Neural progenitor cell (in vitro differentiated cells): ENCODE data around the gene PCNX3. TPM values are rescaled to one million over a fixed set of nuclear protein-coding genes. Genes with fewer than 3 reads are reported as not detected.

ENCODE experiments used
- DNase-seq: peaks from one replicate; pipeline ENCODE4 v3.0.0-alpha.2; 2016; ENCODE audit warnings: low spot score
- H2AFZ ChIP-seq: fragments of 200-600 bp; sonication (generic); replicated peaks from 2 replicates; pipeline ENCODE4 v1.6.1; 2016; ENCODE audit warnings: antibody characterized with exemption
- H3F3A ChIP-seq: fragments of 200-600 bp; sonication (generic); 2 replicates; pipeline ENCODE4 v1.6.1; 2016; ENCODE audit warnings: antibody characterized with exemption, low read depth
- H3K27ac ChIP-seq: fragments of 200-600 bp; sonication (generic); 2 replicates; pipeline ENCODE4 v1.5.1; 2016; ENCODE audit warnings: mild to moderate bottlenecking
- H3K27me3 ChIP-seq: fragments of 200-600 bp; sonication (generic); 2 replicates; pipeline ENCODE4 v1.6.1; 2016; ENCODE audit warnings: mild to moderate bottlenecking, moderate library complexity
- H3K36me3 ChIP-seq: fragments of 200-600 bp; sonication (generic); 2 replicates; pipeline ENCODE4 v1.5.1; 2016
- H3K4me1 ChIP-seq: fragments of 200-600 bp; sonication (generic); 2 replicates; pipeline ENCODE4 v1.6.1; 2016; ENCODE audit warnings: mixed run types
- H3K4me2 ChIP-seq: fragments of 200-600 bp; sonication (generic); 2 replicates; pipeline ENCODE4 v1.6.1; 2016
- H3K4me3 ChIP-seq: fragments of 200-600 bp; sonication (generic); 2 replicates; pipeline ENCODE4 v1.5.1; 2016
- H3K79me2 ChIP-seq: fragments of 200-600 bp; sonication (generic); 2 replicates; pipeline ENCODE4 v1.6.1; 2016; ENCODE audit warnings: low read depth
- H3K9ac ChIP-seq: fragments of 200-600 bp; sonication (generic); 2 replicates; pipeline ENCODE4 v1.6.1; 2016
- H3K9me3 ChIP-seq: fragments of 200-600 bp; sonication (generic); 2 replicates; pipeline ENCODE4 v1.5.1; 2016; ENCODE audit warnings: low read depth
- H4K20me1 ChIP-seq: fragments of 200-600 bp; sonication (generic); 2 replicates; pipeline ENCODE4 v1.6.1; 2016; ENCODE audit warnings: low read depth
- H3K27ac Mint-ChIP-seq: 3 replicates; pipeline ENCODE4 v1.8.0; 2021; ENCODE audit warnings: mixed read lengths
- H3K27me3 Mint-ChIP-seq: 2 replicates; pipeline ENCODE4 v1.8.0; 2022; ENCODE audit warnings: low read depth, mild to moderate bottlenecking, inconsistent platforms, moderate library complexity, mixed read lengths; ENCODE audit not compliant: insufficient read depth
- H3K36me3 Mint-ChIP-seq: 3 replicates; pipeline ENCODE4 v1.8.0; 2021; ENCODE audit warnings: mixed read lengths
- H3K4me1 Mint-ChIP-seq: 3 replicates; pipeline ENCODE4 v1.8.0; 2021; ENCODE audit warnings: mixed read lengths
- H3K4me3 Mint-ChIP-seq: 3 replicates; pipeline ENCODE4 v1.8.0; 2021; ENCODE audit warnings: mild to moderate bottlenecking, moderate library complexity, mixed read lengths
- H3K9me3 Mint-ChIP-seq: 3 replicates; pipeline ENCODE4 v1.8.0; 2020; ENCODE audit warnings: mixed read lengths
- CTCF ChIP-seq: fragments of 200-600 bp; sonication (generic); IDR thresholded peaks from 2 replicates; pipeline ENCODE4 v1.5.1; 2017; ENCODE audit warnings: antibody characterized with exemption, mild to moderate bottlenecking
- EZH2 ChIP-seq: fragments of 200-600 bp; sonication (generic); IDR thresholded peaks from 2 replicates; pipeline ENCODE4 v1.6.1; 2017; ENCODE audit warnings: antibody characterized with exemption, mild to moderate bottlenecking, moderate library complexity
- EZH2phosphoT487 ChIP-seq: fragments of 200-600 bp; sonication (generic); IDR thresholded peaks from 2 replicates; pipeline ENCODE4 v1.6.1; 2017; ENCODE audit warnings: antibody characterized with exemption
- total RNA-seq: library from RNA; depleted of rRNA; stranded (reverse); fragments of >200 nt; gene quantifications from 2 replicates; pipeline ENCODE4 v1.2.3, GENCODE V29; 2015; ENCODE audit warnings: low replicate concordance

PCNX3 gene
- total RNA-seq, 1 donor from 2014 or later: 6.6 TPM

GRCh38 chr11:65598258-65598699, 17.3 kb upstream of the PCNX3 start:
- H3K9me3 ChIP-seq: no peaks in the 10 kb centered on the region
- H3K36me3 ChIP-seq: no peaks in the 10 kb centered on the region
- H3K9ac ChIP-seq: no peak overlapping the region
- TF ChIP-seq EZH2 (no peak), CTCF (no peak), EZH2phosphoT487 (no peak)
- H3K27me3 Mint-ChIP-seq: peaks cover 15% of the 10 kb centered on the region
- H3K9me3 Mint-ChIP-seq: no peaks in the 10 kb centered on the region
- no peak overlapping the region for H3K4me2 ChIP-seq
- no peaks in the 10 kb centered on the region for H3K79me2 ChIP-seq
- DNase-seq: no peak
- no peak overlapping the region for H3K4me3 ChIP-seq
- H2AFZ ChIP-seq: no peak overlapping the region
- H3K4me3 Mint-ChIP-seq: no peak overlapping the region
- H3K4me1 ChIP-seq: no peaks in the 10 kb centered on the region
- no peak overlapping the region for H3K27ac Mint-ChIP-seq
- peaks cover 8% of the 10 kb centered on the region for H3K36me3 Mint-ChIP-seq
- no peaks in the 10 kb centered on the region for H3K4me1 Mint-ChIP-seq
- peaks cover 4% of the 10 kb centered on the region for H3F3A ChIP-seq
- no peaks in the 10 kb centered on the region for H4K20me1 ChIP-seq
- H3K27me3 ChIP-seq: peaks cover 11% of the 10 kb centered on the region
- H3K27ac ChIP-seq: no peak overlapping the region

- no peak overlapping the region for H3K9ac ChIP-seq
- Mint-ChIP-seq H3K4me1 (no peaks in the 10 kb centered on the region), H3K27me3 (peaks cover 3% of the 10 kb centered on the region), H3K27ac (no peak overlapping the region), H3K4me3 (no peak overlapping the region), H3K36me3 (peaks cover 11% of the 10 kb centered on the region), H3K9me3 (no peaks in the 10 kb centered on the region)
- H3K9me3 ChIP-seq: no peaks in the 10 kb centered on the region
- no peaks in the 10 kb centered on the region for H3K4me1 ChIP-seq
- no peaks in the 10 kb centered on the region for H4K20me1 ChIP-seq
- H2AFZ ChIP-seq: no peak overlapping the region
- H3K79me2 ChIP-seq: no peaks in the 10 kb centered on the region
- H3K4me3 ChIP-seq: no peak overlapping the region
- peaks cover under 1% of the 10 kb centered on the region for H3K27me3 ChIP-seq
- H3K27ac ChIP-seq: no peak overlapping the region
- no peak overlapping the region for H3K4me2 ChIP-seq
- H3K36me3 ChIP-seq: no peaks in the 10 kb centered on the region
- DNase-seq: no peak
- no peaks in the 10 kb centered on the region for H3F3A ChIP-seq
- no peak for TF ChIP-seq CTCF
Measured at GRCh38 chr11:65599216-65599954, 16.2 kb upstream of the PCNX3 start.

- H3K9ac ChIP-seq: no peak overlapping the region
- Mint-ChIP-seq H3K4me3 (no peak overlapping the region), H3K27me3 (peaks cover 3% of the 10 kb centered on the region), H3K36me3 (peaks cover 11% of the 10 kb centered on the region), H3K4me1 (no peaks in the 10 kb centered on the region), H3K27ac (no peak overlapping the region), H3K9me3 (no peaks in the 10 kb centered on the region)
- no peaks in the 10 kb centered on the region for H3K36me3 ChIP-seq
- H3K9me3 ChIP-seq: no peaks in the 10 kb centered on the region
- H3K4me3 ChIP-seq: no peak overlapping the region
- H4K20me1 ChIP-seq: no peaks in the 10 kb centered on the region
- no peaks in the 10 kb centered on the region for H3K27me3 ChIP-seq
- H3K4me1 ChIP-seq: no peaks in the 10 kb centered on the region
- no peak for DNase-seq
- TF ChIP-seq EZH2: no peak
- no peak for TF ChIP-seq CTCF
- no peak for TF ChIP-seq EZH2phosphoT487
- no peaks in the 10 kb centered on the region for H3K79me2 ChIP-seq
- no peak overlapping the region for H3K4me2 ChIP-seq
- H2AFZ ChIP-seq: no peak overlapping the region
- H3K27ac ChIP-seq: no peak overlapping the region
- H3F3A ChIP-seq: no peaks in the 10 kb centered on the region
Measured at GRCh38 chr11:65599955-65600246, 15.7 kb upstream of the PCNX3 start.
